CD4-positive, alpha-beta T cell treated with Interleukin-10 for 1 hour (primary cell): ENCODE results near the gene IL4I1.

ENCODE experiments used
- DNase-seq: peaks from one replicate; pipeline ENCODE4 v3.0.0-alpha.2; 2020

The IL4I1 gene

DNA sequence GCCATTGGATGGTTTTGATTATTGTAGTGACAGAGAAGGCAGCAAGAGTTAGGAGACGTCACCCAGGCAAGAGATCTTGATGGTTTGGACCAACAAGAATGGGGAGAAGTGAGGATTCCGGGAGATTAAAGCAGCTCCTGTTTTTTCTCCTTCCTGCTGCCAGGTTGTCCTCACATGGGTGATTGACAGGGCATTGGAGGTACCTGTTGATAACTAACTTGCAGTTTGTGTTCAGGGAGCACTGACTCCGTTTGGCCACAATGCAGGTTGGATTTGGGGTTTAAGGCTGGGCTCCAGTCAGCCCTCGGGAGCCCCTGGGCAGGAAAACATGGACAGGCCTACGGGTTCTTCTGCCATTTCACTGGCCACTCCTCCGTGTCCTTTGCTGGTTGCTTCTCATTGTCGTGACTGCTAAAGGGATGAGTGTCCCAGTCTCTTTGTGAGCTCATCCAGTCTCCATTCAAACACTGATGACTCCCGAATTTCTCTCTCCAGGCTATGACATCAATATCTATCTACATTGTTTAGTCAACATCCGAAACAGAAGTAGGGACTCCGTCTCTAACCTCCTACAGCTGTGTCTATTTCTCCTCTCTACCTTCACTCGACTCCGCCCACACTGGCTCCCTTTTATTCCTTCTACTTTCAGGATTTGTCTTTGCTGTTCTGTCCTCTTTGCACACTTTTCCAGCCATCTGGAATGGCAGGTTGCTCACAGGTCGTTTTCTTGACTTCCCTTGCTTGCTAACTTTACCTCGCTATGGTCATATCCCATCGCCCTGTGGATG, 47.1 kb downstream of the IL4I1 start:
- no peak for DNase-seq

DNA sequence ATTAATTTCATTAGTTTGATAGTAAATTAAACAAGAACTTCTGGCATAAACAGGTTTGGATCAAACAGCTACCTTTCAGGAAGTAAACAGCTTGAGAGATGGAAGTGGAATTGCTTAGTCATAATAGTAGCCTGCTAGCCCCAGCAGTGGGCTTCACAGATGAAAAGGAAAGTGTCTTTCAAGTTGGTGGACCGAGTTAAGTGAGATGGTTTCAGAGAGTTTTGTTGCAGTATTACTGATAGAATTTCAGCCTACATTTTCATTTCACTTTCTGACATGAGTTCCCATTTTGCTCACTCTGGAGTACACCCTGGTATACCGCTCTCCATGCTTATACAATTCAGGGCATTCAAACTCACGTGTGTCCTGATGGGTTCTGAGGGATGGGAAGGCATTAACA, 47.7 kb downstream of the IL4I1 start:
- no peak for DNase-seq

DNA sequence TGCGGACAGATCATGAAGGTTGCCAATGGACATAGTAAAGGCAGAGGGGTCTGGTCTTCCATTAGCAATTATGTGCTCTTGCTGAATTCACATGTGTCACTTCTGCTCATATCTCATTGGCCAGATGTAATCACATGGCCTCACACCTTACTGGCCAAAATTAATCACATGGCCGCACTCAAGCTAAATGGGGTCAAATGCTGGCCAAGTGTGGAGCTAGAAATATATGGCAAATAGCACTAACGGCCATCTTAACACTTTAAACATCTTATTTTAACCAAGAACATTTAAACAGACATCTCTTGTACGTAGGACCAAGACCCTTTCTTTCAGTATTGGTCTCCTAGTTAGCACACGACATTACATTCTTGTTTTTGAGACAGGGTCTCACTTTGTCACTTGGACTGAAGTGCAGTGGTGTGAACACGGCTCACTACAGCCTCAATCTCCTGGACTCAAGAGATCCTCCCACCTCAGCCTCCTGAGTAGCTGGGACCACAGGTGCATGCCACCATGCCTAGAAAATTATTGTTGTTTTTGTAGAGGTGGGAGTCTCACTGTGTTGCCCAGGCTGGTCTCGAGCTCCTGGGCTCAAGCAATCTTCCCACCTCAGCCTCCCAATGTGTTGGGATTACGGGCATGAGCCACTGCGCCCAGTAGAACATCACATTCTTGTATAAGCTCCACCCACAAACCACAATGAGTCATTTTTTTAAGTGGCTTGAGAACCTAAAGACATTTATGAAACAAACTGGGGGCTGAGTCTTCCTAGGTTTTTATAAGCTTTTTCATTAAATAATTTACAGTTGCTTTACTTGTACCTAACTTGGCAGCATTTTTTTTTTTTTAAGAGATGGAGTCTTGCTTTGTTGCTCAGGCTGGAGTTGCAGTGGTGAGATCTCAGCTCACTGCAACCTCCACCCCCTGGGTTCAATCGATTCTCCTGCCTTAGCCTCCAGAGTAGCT, 48.7 kb downstream of the IL4I1 start:
- peak; percentile 56 for DNase-seq

DNA sequence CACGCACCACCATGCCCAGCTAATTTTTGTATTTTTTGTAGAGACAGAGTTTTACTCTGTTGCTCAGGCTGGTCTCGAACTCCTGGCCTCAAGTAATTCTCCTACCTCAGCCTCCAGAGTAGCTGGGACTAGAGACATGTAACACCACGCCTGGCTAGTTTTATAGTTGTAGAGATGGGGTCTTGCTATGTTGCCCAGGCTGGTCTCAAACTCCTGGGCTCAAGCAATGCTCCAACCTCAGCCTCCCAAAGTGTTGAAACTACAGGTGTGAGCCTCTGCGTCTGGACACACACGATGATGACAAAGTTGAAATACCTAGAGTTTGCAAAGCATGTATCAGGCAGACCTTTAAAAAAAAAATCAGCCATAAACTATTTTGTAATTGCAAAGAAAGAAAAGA, 50.3 kb downstream of the IL4I1 start:
- DNase-seq, result no peak

DNA sequence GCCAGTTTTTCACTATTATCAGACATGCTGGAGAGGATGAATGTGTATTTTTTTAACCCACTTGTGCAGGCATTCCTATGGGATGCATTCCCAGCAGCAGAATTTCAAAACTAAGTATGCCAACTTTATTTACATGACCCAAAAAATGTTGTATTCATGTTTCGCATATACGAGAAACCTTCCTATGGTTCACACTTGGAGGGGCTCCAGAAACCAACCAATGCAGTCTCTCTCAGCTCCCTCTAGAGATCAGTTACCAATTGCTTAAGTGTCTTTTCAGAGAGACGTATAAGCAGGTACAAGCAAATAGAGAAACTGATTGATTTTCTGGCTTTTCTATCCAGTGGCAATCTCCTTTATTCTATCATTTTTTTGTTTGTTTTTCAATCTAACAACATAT, 51.3 kb downstream of the IL4I1 start:
- DNase-seq, result no peak

DNA sequence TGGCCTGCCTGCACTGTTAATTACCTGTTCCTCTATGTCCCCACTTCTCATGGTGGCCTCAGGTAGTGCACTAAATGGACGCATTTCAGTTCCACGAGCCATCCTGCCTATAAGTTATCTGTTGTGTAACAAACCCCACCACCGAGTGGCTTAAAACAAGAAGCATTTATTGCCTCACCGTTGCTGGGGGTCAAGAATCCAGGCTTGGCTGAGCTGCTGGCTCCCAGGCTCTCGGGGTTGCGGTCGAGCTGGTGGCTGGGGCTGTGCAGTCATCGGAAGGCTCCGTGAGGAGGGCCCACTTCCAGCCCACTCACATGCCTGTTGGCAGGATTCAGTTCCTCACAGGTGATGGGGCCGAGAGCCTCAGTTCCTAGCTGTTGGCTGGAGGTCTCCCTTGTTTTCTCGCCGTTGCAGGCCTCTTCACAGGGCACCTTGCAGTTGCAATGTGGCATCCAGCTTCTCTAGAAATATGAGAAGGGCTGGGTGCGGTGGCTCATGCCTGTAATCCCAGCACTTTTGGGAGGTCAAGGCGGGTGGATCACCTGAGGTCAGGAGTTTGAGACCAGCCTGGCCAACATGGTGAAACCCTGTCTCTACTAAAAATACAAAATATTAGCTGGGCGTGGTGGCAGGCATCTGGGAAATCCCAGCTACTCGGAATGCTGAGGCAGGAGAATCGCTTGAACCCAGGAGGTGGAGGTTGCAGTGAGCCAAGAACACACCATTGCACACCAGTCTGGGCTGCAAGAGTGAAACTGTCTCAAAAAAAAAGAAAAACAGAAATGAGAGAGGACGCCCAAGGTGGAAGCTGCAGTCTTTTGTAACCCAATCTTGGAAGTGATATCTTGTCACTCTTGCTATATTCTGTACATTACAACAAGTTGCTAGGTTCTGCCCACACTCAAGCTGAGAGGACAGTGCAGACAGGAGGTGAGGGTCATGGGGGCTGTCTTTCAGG, 52.3 kb downstream of the IL4I1 start:
- no peak for DNase-seq

DNA sequence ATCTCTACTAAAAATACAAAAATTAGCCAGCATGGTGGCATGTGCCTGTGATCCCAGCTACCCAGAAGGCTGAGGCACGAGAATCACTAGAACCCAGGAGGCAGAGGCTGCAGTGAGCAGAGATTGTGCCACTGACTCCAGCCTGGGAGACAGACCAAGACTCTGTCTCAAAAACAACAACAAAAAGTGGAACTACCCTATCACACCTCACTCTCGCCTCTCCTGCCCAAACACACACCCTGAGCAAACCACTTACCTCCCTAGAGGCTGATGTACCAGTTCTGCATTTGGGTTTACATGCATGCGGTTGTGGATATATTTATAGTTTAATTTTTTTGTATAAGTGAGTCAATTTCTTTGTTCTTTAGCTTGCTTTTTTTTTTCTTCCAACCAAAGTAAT, 53.4 kb downstream of the IL4I1 start:
- DNase-seq, result no peak

DNA sequence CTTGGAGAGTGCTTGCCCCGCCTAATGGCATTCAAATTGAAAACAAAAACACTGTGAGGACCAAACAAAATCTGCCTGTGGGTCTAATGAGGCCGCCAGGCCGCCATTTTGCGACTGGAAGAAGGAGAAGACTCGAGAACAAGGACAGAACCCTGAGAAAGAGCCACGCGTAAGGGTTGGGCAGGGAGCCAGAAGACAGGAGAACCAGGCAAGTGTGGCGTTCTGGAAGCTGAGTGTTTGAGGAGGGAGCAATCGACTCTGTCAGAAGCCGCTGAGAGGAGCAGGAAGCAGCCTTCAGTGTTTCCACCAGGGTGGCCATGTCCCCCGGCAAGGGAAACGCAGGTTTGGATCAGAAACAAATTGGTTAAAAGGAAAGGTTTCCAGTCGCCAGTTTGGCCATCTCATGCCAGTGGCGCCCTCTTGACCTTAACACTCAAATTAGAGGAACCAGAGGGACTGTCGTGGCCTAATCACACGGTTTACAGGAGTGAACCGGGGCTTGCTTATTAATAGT, 55.9 kb downstream of the IL4I1 start:
- DNase-seq, result no peak

DNA sequence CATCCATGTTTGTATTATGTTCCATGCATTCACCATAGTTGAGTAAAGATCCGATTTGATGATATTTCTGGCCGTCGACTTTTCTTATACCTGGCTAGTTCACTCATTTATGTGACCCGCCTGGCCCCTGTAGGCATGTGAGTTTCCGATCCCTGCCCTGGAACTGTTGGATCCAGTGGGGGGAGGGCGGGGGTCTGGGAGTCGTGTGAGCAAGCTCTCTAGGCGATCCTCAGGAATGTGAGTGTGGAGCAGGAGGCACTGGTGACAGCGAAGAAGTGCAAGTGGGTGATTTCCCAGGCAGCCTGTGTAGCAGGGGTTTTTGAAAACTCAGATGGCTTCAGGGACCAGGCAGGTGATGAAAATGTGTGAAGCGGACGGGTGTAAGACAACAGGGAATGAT, 56.4 kb downstream of the IL4I1 start:
- no peak for DNase-seq

DNA sequence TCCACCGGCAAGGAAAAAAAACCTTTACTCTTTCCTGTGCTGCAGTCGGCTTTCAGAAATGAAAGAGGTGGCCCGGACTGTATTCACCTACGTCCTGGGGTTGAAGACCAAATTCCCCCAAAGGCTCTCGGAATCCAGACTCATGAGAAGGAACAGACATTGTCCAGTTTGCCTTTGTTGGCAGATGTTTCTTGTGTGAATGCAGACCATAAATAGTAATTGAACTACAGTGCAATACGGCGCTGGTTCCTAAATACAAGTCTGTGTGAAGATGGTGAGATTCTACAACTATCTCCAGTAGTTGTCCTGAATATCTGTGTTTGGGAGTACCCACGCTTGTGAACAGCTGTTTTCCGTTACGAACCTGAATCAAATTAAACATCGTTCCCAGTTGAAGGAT, 57.0 kb downstream of the IL4I1 start:
- no peak for DNase-seq
